Progenitor cell of endocrine pancreas (in vitro differentiated cells): ENCODE data around the gene SLC16A2. TPM values are rescaled to one million over a fixed set of nuclear protein-coding genes. Genes with fewer than 3 reads are reported as not detected.
"Not testable (repeated sequence)": the region's sequence is repeated elsewhere in the genome, so short reads cannot be mapped to it uniquely, and the experiment has no call there.

Experiments
- DNase-seq: peaks from one replicate; pipeline ENCODE4 v3.0.0; 2021; ENCODE audit warnings: low spot score; ENCODE audit not compliant: unreplicated experiment
- H3K27ac Mint-ChIP-seq: 2 replicates; pipeline ENCODE4 v1.8.0; 2021; ENCODE audit warnings: mild to moderate bottlenecking, moderate library complexity, mixed read lengths
- H3K27me3 Mint-ChIP-seq: 2 replicates; pipeline ENCODE4 v1.8.0; 2021; ENCODE audit warnings: mixed read lengths
- H3K36me3 Mint-ChIP-seq: 2 replicates; pipeline ENCODE4 v1.8.0; 2022; ENCODE audit warnings: mixed read lengths; ENCODE audit not compliant: insufficient read depth
- H3K4me1 Mint-ChIP-seq: 2 replicates; pipeline ENCODE4 v1.8.0; 2021; ENCODE audit warnings: low read depth, mixed read lengths
- H3K4me3 Mint-ChIP-seq: 2 replicates; pipeline ENCODE4 v1.8.0; 2021; ENCODE audit warnings: low read depth, mild to moderate bottlenecking, moderate library complexity, mixed read lengths
- H3K9me3 Mint-ChIP-seq: 2 replicates; pipeline ENCODE4 v1.8.0; 2021; ENCODE audit warnings: low read depth, mixed read lengths
- CTCF ChIP-seq: fragments of 200-600 bp; sonication (generic); IDR thresholded peaks from one replicate; pipeline ENCODE4 v1.5.0; 2021; ENCODE audit warnings: antibody characterized with exemption, mild to moderate bottlenecking; ENCODE audit not compliant: unreplicated experiment
- total RNA-seq: library from RNA; stranded (reverse); gene quantifications from 2 replicates; pipeline ENCODE4 v1.2.1, GENCODE V29; 2021

SLC16A2 gene
- total RNA-seq, 1 donor from 2014 or later: 9.0 TPM

GRCh38 chrX:74461384-74461783, 40.1 kb downstream of the SLC16A2 start:
- no peaks in the 10 kb centered on the region for H3K27me3 Mint-ChIP-seq
- no peak overlapping the region for H3K4me3 Mint-ChIP-seq
- H3K36me3 Mint-ChIP-seq: no peaks in the 10 kb centered on the region
- TF ChIP-seq CTCF: no peak
- peaks cover 4% of the 10 kb centered on the region for H3K9me3 Mint-ChIP-seq
- H3K27ac Mint-ChIP-seq: no peak overlapping the region
- H3K4me1 Mint-ChIP-seq: no peaks in the 10 kb centered on the region
- DNase-seq: no peak

GRCh38 chrX:74464722-74465121, 43.4 kb downstream of the SLC16A2 start:
- TF ChIP-seq CTCF: no peak
- no peak overlapping the region for H3K4me3 Mint-ChIP-seq
- H3K36me3 Mint-ChIP-seq: no peaks in the 10 kb centered on the region
- H3K4me1 Mint-ChIP-seq: no peaks in the 10 kb centered on the region
- H3K27me3 Mint-ChIP-seq: no peaks in the 10 kb centered on the region
- no peak overlapping the region for H3K27ac Mint-ChIP-seq
- peaks cover 16% of the 10 kb centered on the region for H3K9me3 Mint-ChIP-seq
- DNase-seq: no peak

GRCh38 chrX:74465424-74465823, 44.1 kb downstream of the SLC16A2 start:
- no peak for DNase-seq
- H3K27me3 Mint-ChIP-seq: no peaks in the 10 kb centered on the region
- no peak for TF ChIP-seq CTCF
- H3K9me3 Mint-ChIP-seq: peaks cover 19% of the 10 kb centered on the region
- H3K4me3 Mint-ChIP-seq: no peak overlapping the region
- H3K27ac Mint-ChIP-seq: no peak overlapping the region
- peaks cover 2% of the 10 kb centered on the region for H3K36me3 Mint-ChIP-seq
- no peaks in the 10 kb centered on the region for H3K4me1 Mint-ChIP-seq

GRCh38 chrX:74467656-74468055, 46.4 kb downstream of the SLC16A2 start:
- TF ChIP-seq CTCF: no peak
- Mint-ChIP-seq H3K27ac (no peak overlapping the region), H3K4me1 (no peaks in the 10 kb centered on the region), H3K36me3 (peaks cover 2% of the 10 kb centered on the region), H3K4me3 (no peak overlapping the region), H3K27me3 (no peaks in the 10 kb centered on the region), H3K9me3 (peaks cover 20% of the 10 kb centered on the region)
- DNase-seq: no peak

- not testable (repeated sequence) for H3K27me3 Mint-ChIP-seq, H3K36me3 Mint-ChIP-seq, H3K4me3 Mint-ChIP-seq, H3K4me1 Mint-ChIP-seq, DNase-seq, H3K27ac Mint-ChIP-seq
- peaks cover 34% of the 10 kb centered on the region for H3K9me3 Mint-ChIP-seq
These were observed 51.8 kb downstream of the SLC16A2 start for GRCh38 chrX:74473116-74473515.

- Mint-ChIP-seq H3K4me3 (no peak overlapping the region), H3K27me3 (no peaks in the 10 kb centered on the region), H3K4me1 (peaks cover 5% of the 10 kb centered on the region), H3K9me3 (peaks cover 7% of the 10 kb centered on the region), H3K36me3 (no peaks in the 10 kb centered on the region), H3K27ac (no peak overlapping the region)
- no peak for TF ChIP-seq CTCF
- DNase-seq: no peak
These were observed 69.0 kb downstream of the SLC16A2 start for GRCh38 chrX:74490247-74490646.
